Smooth muscle cell of trachea (primary cell): ENCODE measurements around the gene CRLF1. TPM values are rescaled to one million over a fixed set of nuclear protein-coding genes. Genes with fewer than 3 reads are reported as not detected.

Experiments
- total RNA-seq: library from RNA; depleted of rRNA; stranded (reverse); fragments of >200 nt; gene quantifications from 2 replicates; pipeline ENCODE4 v1.2.1, GENCODE V29; 2014

Gene CRLF1
- 9.5 and 28.8 TPM in 2 replicates for total RNA-seq

GRCh38 chr19:18606281-18607225 lies at the start of gene CRLF1:
TSS of gene CRLF1 (minus strand) at chr19:18606799. CDS start at chr19:18606656, 143 bp downstream.

GRCh38 chr19:18636969-18637629 lies 30.5 kb upstream of the CRLF1 start, which contains the start of gene KLHL26:
TSS of gene KLHL26 (plus strand) at chr19:18637028. CDS start at chr19:18637055, 27 bp downstream.

GRCh38 chr19:18612772-18613588 lies 6.4 kb upstream of the CRLF1 start, which contains the start of gene TMEM59L:
TSS of gene TMEM59L (plus strand) at chr19:18612870. CDS start at chr19:18612959, 89 bp downstream.

DNA sequence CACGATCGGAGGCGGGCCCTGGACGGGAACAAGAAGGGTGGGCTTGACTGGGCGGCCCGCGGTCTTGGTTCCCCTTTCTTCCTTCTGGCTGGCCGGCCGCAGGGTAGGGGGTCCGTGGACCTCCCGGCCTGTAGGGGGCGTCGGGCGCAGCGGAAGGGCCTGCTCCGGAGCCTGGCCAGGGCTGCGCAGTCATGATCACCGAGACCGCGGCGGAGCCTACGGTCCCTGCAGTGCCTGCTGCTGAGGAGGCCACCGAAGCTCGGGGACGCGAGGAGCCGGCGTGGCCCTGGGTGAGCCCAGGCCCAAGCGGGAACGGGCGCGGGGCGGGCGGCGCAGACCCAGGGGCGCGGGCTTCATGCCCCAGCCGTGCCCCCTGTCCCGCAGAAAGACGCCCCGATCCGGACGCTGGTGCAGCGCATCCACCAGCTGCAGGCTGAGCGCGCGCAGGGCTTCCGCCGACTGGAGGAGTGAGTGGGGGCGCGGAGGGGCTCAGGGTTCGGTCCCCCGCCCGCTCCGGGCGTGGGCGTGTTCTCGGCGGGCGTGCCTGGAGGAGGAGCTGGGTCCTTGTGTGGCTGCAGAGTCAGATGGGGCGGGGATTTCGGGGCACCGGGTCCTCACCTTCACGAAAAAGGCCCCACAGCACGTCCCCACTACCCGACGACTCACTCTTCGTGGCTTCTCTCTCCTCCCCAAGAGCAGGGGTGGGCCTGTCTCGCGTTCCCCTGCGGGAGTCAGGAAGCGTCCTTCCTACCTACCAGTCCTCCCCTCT lies 17.8 kb downstream of the CRLF1 start, which contains the start of gene REX1BD:
TSS of gene REX1BD (plus strand) at position 188 of the 769 bp plus-strand sequence. CDS start at position 192, 4 bp downstream.

DNA sequence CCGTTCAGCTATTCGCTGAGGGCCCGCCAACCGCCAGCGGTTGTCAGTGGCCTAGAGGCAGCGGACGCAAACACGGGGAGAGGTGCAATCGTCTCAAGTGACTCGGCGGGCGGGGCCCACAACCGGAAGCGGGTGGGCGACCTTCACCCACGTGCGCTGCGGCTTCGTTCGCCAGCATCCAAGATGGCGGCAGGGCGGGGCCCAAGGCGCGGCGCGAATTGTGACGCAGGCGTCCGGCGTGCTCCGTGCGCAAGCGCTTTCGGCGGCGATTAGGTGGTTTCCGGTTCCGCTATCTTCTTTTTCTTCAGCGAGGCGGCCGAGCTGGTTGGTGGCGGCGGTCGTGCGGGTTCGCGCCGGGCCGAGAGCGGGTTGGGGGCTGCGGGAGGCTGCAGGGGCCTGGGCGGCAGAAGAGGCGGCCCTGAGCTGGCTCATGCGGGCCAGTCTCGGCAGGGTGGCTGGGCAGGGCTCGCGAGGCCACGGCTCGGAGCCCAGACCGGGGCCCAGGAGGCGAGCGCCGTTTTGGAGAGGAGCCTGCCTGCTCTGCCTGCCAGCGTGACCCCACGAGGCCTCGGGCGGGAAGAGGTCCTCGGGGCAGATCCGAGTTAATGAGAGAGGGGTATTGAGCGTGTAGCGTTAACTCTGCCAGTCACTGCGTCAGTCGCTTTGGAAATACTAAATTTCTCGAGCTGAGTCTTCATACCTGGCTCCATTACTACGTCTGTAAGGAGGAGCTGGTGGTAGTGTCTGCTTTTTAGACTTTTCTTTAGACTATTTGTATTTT lies 34.8 kb downstream of the CRLF1 start, which contains the start of gene UBA52:
TSS of gene UBA52 (plus strand) at position 294 of the 781 bp plus-strand sequence. CDS start 1,444 bp downstream, outside the sequence.

GRCh38 chr19:18557411-18558201 lies 49.0 kb downstream of the CRLF1 start, which contains the start of gene KXD1:
TSS of gene KXD1 (plus strand) at chr19:18557870. CDS start at chr19:18562057, 4,187 bp downstream.

Other genes with a start within 250 kb of the CRLF1 start
- gene GDF15, start 220.6 kb downstream of the CRLF1 start, total RNA-seq: 37.7 and 138 TPM in 2 replicates
- gene LRRC25, start 209.2 kb downstream of the CRLF1 start, total RNA-seq: 0.15 and 0.50 TPM in 2 replicates
- gene SSBP4, start 187.4 kb downstream of the CRLF1 start, total RNA-seq: 69.7 and 112 TPM in 2 replicates
- gene ISYNA1, start 168.7 kb downstream of the CRLF1 start, total RNA-seq: 8.1 and 26.5 TPM in 2 replicates
- 12.9 and 18.7 TPM in 2 replicates for gene ELL, start 84.7 kb downstream of the CRLF1 start, total RNA-seq
- gene FKBP8, start 63.2 kb downstream of the CRLF1 start, total RNA-seq: 282 and 430 TPM in 2 replicates
- gene KXD1, start 48.9 kb downstream of the CRLF1 start, total RNA-seq: 93.1 and 122 TPM in 2 replicates
- 690 and 1,149 TPM in 2 replicates for gene UBA52, start 34.9 kb downstream of the CRLF1 start, total RNA-seq
- 49.8 and 63.1 TPM in 2 replicates for gene REX1BD, start 18.0 kb downstream of the CRLF1 start, total RNA-seq
- 0.29 and 4.6 TPM in 2 replicates for gene TMEM59L, start 6.1 kb upstream of the CRLF1 start, total RNA-seq
- gene KLHL26, start 30.2 kb upstream of the CRLF1 start, total RNA-seq: 8.3 and 16.7 TPM in 2 replicates
- gene CRTC1, start 76.9 kb upstream of the CRLF1 start, total RNA-seq: 2.6 and 6.8 TPM in 2 replicates
- gene COMP, start 184.5 kb upstream of the CRLF1 start, total RNA-seq: 0.15 and 0.17 TPM in 2 replicates
- gene UPF1, start 225.2 kb upstream of the CRLF1 start, total RNA-seq: 84.5 and 97.8 TPM in 2 replicates